Measurements from ENCODE around the gene SNX24.

DNA sequence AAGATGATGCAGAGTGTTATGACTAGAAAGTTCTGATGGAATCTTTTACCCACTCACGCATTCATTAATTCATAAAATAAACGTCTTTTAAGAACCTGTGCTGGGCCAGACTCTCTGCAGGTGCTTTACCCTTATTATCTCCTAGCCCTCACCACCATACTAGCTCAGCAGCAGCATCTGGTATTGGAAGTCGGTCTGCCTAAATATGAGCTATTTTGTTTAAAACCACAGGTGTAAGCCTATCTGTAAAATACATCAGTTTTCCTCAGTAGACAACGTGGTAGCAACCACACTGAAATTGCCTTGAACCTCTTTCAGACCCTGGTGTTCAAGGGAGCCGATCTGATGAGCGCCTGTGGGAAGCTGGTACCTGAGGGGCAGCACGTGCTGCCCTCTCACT lies 121.7 kb downstream of the SNX24 start:
- no peak for TF ChIP-seq ZNF274 (IDR thresholded peaks at IDR 0.05; ENCODE audit: low read depth, low read length)
- no peak for TF ChIP-seq SUZ12 (IDR thresholded peaks at IDR 0.05; ENCODE audit: extremely low read depth, insufficient read depth, insufficient read length)
- TF ChIP-seq YY1 (IDR thresholded peaks at IDR 0.05; ENCODE audit: insufficient read depth, insufficient read length): no peak

All from NT2/D1 (cell line).